ENCODE measurements around the gene ZMPSTE24. TPM values are rescaled to one million over a fixed set of nuclear protein-coding genes. Genes with fewer than 3 reads are reported as not detected.

ZMPSTE24 gene
- total RNA-seq, 1 donor from 2014 or later: 34.1 TPM

DNA sequence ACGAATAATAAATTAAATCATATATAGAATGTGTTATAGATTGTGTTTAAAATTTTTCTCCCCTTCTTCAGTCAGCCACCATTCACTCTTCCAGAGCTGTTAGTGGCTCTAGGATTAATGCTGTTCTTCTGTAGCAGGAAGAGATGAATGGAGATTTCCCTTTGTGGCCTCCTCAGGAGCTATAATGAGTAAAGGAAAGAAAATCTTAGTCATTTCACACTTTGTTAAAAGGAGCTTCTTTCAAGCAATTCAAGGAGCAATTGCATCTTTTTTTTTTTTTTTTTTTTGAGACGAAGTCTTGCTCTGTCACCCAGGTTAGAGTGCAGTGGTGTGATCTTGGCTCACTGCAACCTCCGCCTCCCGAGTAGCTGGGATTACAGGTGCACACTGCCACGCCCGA lies 34.0 kb upstream of the ZMPSTE24 start:
- Mint-ChIP-seq H3K4me1 (ENCODE audit: unreplicated experiment) (no peaks in the 10 kb centered on the region), H3K27ac (no peak overlapping the region), H3K27me3 (no peaks in the 10 kb centered on the region), H3K9me3 (no peaks in the 10 kb centered on the region), H3K36me3 (peaks cover 9% of the 10 kb centered on the region), H3K4me3 (no peak overlapping the region)
- no peak for DNase-seq (ENCODE audit: extremely low spot score, unreplicated experiment)
- TF ChIP-seq, protein P1, sequence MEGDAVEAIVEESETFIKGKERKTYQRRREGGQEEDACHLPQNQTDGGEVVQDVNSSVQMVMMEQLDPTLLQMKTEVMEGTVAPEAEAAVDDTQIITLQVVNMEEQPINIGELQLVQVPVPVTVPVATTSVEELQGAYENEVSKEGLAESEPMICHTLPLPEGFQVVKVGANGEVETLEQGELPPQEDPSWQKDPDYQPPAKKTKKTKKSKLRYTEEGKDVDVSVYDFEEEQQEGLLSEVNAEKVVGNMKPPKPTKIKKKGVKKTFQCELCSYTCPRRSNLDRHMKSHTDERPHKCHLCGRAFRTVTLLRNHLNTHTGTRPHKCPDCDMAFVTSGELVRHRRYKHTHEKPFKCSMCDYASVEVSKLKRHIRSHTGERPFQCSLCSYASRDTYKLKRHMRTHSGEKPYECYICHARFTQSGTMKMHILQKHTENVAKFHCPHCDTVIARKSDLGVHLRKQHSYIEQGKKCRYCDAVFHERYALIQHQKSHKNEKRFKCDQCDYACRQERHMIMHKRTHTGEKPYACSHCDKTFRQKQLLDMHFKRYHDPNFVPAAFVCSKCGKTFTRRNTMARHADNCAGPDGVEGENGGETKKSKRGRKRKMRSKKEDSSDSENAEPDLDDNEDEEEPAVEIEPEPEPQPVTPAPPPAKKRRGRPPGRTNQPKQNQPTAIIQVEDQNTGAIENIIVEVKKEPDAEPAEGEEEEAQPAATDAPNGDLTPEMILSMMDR (conservative IDR thresholded peaks at IDR 0.05): no peak

DNA sequence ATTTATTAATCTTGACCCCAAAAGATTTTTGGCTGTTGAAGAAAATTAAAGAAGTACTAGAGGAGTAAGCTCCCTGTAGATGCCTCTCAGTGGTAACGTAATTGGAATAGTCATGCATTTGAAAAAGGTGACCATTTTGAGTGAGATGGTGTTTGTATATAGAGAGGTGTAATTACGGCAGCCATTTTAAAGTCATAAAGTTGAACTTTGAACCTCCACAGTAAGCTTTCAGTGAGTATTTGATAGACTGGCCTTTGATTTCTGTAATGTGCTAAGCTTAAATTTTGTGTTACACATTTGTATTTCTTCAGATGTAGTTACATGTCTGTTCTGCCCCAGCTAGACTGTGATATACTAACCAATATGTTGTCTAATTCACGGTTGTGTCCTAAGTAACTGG lies 31.8 kb upstream of the ZMPSTE24 start:
- Mint-ChIP-seq H3K36me3 (peaks cover 14% of the 10 kb centered on the region), H3K27ac (no peak overlapping the region), H3K4me3 (no peak overlapping the region), H3K27me3 (no peaks in the 10 kb centered on the region), H3K4me1 (ENCODE audit: unreplicated experiment) (no peaks in the 10 kb centered on the region), H3K9me3 (no peaks in the 10 kb centered on the region)
- TF ChIP-seq, protein P1 (conservative IDR thresholded peaks at IDR 0.05): no peak
- no peak for DNase-seq (ENCODE audit: extremely low spot score, unreplicated experiment)

DNA sequence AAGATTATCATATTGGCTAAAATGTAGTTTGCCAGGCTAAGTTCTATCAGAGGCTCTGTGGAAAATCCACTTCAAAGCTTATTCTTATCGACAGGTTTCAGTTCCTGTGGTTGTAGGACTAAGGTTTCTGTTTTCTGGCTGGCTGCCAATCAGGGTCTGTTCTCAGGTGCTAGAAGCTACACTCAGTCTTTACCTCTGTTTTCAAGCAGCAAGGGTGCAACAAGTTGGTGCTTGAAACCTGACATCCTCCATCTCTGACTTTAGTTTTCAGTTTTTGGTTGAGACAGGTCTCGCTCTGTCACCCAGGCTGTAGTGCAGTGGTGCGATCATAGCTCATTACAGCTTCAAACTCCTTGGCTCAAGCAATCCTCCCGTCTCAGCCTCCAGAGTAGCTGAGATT lies 25.6 kb upstream of the ZMPSTE24 start:
- Mint-ChIP-seq H3K4me3 (no peak overlapping the region), H3K27me3 (no peaks in the 10 kb centered on the region), H3K9me3 (no peaks in the 10 kb centered on the region), H3K27ac (no peak overlapping the region), H3K36me3 (peaks cover 24% of the 10 kb centered on the region), H3K4me1 (ENCODE audit: unreplicated experiment) (no peaks in the 10 kb centered on the region)
- TF ChIP-seq, protein P1 (conservative IDR thresholded peaks at IDR 0.05): no peak
- no peak for DNase-seq (ENCODE audit: extremely low spot score, unreplicated experiment)

DNA sequence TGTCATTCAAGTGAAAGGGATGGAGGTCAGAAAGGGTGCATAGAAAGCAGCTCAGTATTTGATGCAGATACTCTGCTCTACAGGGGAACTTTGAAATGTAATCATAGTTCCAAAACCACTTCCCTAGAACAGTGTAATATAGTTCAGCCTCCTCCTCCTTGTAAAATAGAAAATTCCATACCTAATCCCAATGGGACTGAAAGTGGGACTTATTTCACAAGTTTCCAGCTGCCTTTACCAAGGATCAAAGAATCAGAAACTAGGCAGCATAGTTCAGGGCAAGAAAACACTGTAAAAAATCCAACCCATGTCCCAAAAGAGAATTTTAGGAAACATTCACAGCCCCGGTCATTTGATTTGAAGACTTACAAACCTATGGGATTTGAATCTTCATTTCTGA lies 18.4 kb upstream of the ZMPSTE24 start:
- Mint-ChIP-seq H3K9me3 (no peaks in the 10 kb centered on the region), H3K36me3 (peaks cover 29% of the 10 kb centered on the region), H3K27ac (no peak overlapping the region), H3K4me1 (ENCODE audit: unreplicated experiment) (peaks cover under 1% of the 10 kb centered on the region), H3K4me3 (no peak overlapping the region), H3K27me3 (no peaks in the 10 kb centered on the region)
- DNase-seq (ENCODE audit: extremely low spot score, unreplicated experiment): no peak
- TF ChIP-seq, protein P1 (conservative IDR thresholded peaks at IDR 0.05): no peak

DNA sequence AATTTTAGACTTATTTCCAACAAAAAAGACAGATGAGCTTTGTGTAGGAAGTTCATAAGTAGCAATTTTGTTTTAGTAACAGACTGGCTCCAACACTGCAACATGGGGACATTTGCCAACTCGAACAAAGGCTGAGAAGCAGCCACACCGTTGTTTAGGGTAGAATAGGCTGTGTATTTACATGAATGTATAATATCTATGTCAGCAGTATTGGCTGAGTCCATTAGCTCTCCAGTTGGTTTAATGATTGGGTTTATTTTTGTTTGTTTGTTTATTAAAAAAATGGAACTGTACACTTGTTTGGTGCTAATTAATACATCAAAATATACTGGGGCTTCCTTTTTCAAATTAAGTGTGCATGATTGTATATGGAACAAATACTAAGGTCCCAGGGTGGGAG lies 17.6 kb upstream of the ZMPSTE24 start:
- no peak overlapping the region for H3K27ac Mint-ChIP-seq
- TF ChIP-seq, protein P1 (conservative IDR thresholded peaks at IDR 0.05): no peak
- peaks cover 4% of the 10 kb centered on the region for H3K4me1 Mint-ChIP-seq (ENCODE audit: unreplicated experiment)
- no peaks in the 10 kb centered on the region for H3K27me3 Mint-ChIP-seq
- DNase-seq (ENCODE audit: extremely low spot score, unreplicated experiment): no peak
- no peaks in the 10 kb centered on the region for H3K9me3 Mint-ChIP-seq
- no peak overlapping the region for H3K4me3 Mint-ChIP-seq
- H3K36me3 Mint-ChIP-seq: peaks cover 29% of the 10 kb centered on the region

DNA sequence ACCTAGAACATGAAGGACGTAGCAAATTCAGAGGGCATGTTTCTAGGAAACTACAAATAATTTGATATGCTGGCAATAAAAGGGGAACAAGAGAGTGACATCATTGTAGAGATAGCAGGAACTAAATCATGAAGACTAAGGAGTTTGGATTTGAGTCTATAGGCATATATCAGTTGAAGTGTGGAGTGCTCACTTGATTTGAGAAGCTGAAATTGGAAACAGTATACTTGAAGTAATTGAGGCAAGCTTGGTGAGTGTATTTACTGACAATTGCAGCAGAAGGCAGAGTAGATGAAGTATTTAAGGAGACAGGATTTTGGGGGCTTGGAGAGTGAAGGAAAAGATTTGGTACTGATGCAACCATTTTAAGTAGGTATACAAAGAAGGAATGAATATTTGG lies 16.7 kb upstream of the ZMPSTE24 start:
- H3K27me3 Mint-ChIP-seq: no peaks in the 10 kb centered on the region
- no peak for DNase-seq (ENCODE audit: extremely low spot score, unreplicated experiment)
- H3K9me3 Mint-ChIP-seq: no peaks in the 10 kb centered on the region
- TF ChIP-seq, protein P1 (conservative IDR thresholded peaks at IDR 0.05): no peak
- peaks cover 4% of the 10 kb centered on the region for H3K4me1 Mint-ChIP-seq (ENCODE audit: unreplicated experiment)
- H3K36me3 Mint-ChIP-seq: peaks cover 24% of the 10 kb centered on the region
- no peak overlapping the region for H3K4me3 Mint-ChIP-seq
- no peak overlapping the region for H3K27ac Mint-ChIP-seq
